Frontal cortex (tissue), 4 donors: Measurements from ENCODE around the gene TMEM92. TPM values are rescaled to one million over a fixed set of nuclear protein-coding genes. Genes with fewer than 3 reads are reported as not detected.
"Not testable (repeated sequence)": the region's sequence is repeated elsewhere in the genome, so short reads cannot be mapped to it uniquely, and the experiment has no call there.

Source experiments
- DNase-seq, 2 donors: peaks; one replicate each; pipeline ENCODE4 v3.0.0; 2012; ENCODE audit warnings: low spot score in 2 of 2
- FAIRE-seq: peaks from 2 replicates; lab custom pipeline; 2012; peaks lifted over from hg19 to GRCh38; lab: Jason Lieb, UNC
- total RNA-seq: library from RNA; depleted of rRNA; stranded (reverse); fragments of >200 nt; gene quantifications from one replicate; pipeline ENCODE4 v1.2.3, GENCODE V29; 2014
- donor health status: control.
- donor health status: control.
- donor health status: control.

TMEM92 gene
- total RNA-seq, 1 donor from 2014 or later = not detected

DNA sequence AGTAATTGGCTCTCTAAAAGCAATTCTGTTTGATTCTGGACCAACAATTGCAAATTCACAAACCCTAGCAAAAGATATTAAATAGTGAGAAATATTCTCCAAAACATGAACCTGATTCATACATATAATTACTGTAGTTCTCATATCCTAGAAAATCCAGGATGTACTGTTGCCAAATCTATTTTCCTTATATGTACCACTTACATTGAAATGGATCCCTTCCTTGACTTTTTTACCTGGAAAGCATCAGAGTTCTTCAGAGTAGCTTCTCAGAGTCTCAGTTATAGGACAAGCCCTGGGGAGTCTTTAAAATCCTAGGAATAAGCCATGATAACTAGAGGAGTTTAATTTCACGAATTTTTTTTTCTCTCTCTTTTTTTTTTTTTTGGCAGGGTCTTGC lies 16.7 kb downstream of the TMEM92 start:
- no peak for FAIRE-seq
- no peak for DNase-seq

DNA sequence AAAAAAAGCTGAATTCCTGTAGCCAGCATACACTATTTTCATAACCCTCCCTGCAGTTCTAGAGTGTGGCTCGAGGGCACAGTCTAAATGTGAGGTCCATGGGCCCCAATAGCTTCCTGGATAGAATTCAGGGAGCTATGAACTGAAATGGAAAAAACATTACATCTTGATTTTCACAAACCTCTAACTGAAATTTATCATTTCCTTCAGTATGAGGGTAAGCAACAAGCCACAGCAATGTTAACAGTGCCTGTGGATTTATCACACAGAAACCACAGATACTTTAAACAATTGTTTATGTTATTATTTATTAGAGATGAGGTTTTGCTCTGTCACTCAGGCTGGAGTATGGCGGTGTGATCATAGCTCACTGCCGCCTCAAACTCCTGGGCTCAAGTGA lies 18.2 kb downstream of the TMEM92 start:
- FAIRE-seq (no peak), DNase-seq (no peak)

- no peak for FAIRE-seq
- DNase-seq = no peak
Observed at GRCh38 chr17:50295021-50295420, 20.8 kb downstream of the TMEM92 start.

- DNase-seq = peak in 1 of 2 donors; percentile 69
- no peak for FAIRE-seq
Observed at GRCh38 chr17:50297407-50297865, 23.2 kb downstream of the TMEM92 start.

DNA sequence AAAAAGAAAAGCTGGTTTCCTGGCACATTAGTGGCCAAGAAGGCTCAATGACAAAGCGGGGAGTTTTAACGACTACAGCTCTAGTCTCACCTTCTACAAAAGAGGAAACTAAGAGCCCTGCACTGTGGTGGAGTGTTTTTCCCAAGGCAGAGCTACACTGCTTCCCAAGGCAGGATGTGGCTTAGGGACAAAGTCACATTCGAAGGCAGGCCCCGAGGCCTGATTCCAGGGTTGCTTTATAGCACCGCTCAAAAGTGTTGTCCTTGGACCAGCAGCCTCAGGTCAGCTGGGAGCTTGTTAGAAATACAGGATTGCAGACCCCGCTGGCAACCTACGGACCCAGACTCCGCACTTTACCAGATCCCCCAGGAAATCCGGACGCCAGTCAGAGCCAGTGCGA lies 23.8 kb downstream of the TMEM92 start:
- DNase-seq = no peak
- no peak for FAIRE-seq

DNA sequence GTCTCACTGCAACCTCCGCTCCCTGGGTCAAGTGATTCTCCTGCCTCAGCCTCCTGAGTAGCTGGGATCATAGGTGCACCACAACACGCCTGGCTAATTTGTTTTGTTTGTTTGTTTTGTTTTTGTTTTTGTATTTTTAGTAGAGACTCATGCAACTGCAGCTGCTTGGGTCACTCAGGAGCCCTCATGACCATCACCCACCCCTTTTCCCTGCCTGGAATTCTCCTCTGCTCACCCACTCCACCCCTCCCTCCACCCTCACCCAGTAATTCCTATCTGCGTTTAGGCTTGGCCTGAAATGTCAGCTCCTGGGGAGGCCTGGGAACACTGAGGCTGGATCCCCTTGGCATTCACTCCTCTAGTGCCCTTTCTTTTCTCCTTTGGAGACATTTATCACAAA lies 25.5 kb downstream of the TMEM92 start:
- DNase-seq (no peak), FAIRE-seq (no peak)

GRCh38 chr17:50300824-50301223 lies 26.6 kb downstream of the TMEM92 start:
- FAIRE-seq, DNase-seq: not testable (repeated sequence)

DNA sequence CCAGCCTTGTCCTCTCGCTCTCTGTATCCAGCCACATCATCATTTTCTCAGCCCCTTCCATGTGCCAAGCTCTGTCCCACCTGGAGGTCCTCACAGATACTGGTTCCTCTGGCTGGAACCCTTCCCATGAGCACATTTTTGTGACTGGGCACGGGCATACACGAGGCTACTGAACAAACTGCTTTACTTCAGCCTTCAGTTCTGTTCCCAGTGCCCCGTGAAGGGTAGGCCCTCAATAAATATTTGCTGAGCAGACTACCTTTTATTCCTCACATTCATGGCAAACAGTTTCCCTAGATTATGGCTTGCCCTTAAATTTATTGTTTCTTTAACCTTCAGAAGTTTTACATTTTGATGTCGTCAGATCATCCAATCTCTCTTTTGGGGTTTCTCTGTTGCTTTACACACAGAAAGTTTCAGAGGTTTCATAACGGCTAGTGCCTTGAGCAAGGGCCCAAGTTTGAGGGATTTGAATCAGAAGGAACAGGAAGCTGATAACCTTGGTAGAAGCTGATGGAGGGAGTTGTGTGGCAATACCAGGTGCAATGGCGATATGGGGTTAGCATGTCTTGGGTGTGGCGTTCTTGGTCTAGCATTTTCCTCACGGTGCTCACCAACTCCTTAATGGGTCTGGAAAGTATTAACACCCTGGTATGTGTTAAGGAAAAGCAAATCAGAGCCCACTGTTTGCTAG lies 27.8 kb downstream of the TMEM92 start:
- DNase-seq = no peak
- FAIRE-seq = no peak

- FAIRE-seq = no peak
- no peak for DNase-seq
Observed at GRCh38 chr17:50303051-50303450, 28.8 kb downstream of the TMEM92 start.

DNA sequence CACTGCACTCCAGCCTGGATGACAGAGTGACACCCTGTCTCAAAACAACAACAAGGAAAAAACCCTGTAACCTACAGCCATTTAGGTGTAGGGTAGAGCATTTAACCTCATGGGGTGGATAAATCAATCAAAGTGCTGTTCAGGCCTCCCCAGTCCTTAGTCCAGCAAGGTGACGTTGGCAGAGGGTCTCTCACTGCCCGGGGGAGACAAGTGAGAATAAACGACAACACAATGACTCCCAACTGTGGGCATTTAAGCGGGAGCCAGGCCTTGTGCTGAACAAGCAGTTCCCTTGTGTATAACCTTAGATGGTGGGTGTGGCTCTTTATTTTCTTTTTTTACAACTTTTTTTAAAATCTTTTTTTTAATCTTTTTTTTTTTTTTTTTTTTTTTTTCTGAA lies 29.3 kb downstream of the TMEM92 start:
- FAIRE-seq = no peak

GRCh38 chr17:50304781-50305404 lies 30.6 kb downstream of the TMEM92 start:
- FAIRE-seq (no peak), DNase-seq (no peak)

More for the DNA sequence above, 29.3 kb downstream of the TMEM92 start:
- DNase-seq = no peak

GRCh38 chr17:50307654-50308053 lies 33.4 kb downstream of the TMEM92 start:
- FAIRE-seq (no peak), DNase-seq (no peak)

GRCh38 chr17:50308666-50309065 lies 34.4 kb downstream of the TMEM92 start:
- DNase-seq = no peak
- no peak for FAIRE-seq

DNA sequence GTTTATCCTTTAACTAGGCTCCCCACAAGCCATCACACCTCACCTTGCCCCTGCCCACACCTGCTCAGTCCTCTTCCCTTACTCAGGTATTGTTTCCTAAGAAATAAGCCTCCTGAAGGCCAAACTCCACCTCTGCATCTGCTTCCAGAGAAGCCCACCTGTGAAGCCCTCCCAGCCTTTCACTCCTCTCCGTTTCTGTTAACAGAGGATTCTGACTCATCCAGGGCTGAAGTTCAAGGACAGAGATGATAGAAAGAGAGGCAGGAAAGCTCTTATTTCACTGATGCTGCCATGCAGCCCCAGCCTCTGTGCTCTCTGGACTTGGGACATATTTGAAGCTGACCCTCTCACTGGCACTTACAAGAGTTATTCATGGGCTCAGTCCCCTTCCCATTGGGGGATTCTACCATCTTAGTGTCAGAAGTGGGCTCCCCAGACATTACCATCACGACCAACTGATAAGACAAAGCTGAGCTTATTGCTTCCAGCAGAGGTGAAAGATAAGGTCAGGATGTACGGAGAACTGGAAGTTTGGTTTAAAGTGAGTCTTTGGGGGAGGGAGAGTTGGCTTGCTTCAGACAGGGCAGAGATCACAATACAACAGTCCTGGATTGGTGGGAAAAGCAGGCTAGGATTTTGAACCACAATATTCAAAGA lies 36.3 kb downstream of the TMEM92 start:
- FAIRE-seq (no peak), DNase-seq (no peak)

- no peak for DNase-seq
- no peak for FAIRE-seq
Observed at GRCh38 chr17:50311112-50311460, 36.8 kb downstream of the TMEM92 start.

GRCh38 chr17:50311483-50311882 lies 37.2 kb downstream of the TMEM92 start:
- FAIRE-seq = no peak
- no peak for DNase-seq

GRCh38 chr17:50312308-50312707 lies 38.0 kb downstream of the TMEM92 start:
- FAIRE-seq (no peak), DNase-seq (no peak)

- no peak for FAIRE-seq
- no peak for DNase-seq
Observed at GRCh38 chr17:50314456-50315011, 40.3 kb downstream of the TMEM92 start.

GRCh38 chr17:50316016-50316587 lies 41.8 kb downstream of the TMEM92 start:
- no peak for DNase-seq
- FAIRE-seq = no peak

DNA sequence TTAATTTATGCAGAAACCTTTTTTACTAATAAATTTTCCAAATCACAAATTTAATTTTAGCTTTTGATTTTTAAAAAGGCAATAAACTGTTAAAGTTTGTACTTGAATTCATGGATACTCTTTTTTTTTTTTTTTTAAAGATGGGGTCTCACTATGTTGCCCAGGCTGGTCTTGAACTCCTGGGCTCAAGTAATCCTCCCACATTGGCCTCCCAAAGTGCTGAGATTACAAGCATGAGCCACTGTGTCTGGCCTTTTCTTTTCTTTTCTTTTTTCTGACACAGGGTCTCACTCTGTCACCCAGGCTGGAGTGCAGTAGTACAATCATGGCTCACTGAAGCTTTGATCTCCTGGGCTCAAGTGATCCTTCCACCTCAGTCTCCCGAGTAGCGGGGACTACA lies 42.4 kb downstream of the TMEM92 start:
- not testable (repeated sequence) for FAIRE-seq, DNase-seq

DNA sequence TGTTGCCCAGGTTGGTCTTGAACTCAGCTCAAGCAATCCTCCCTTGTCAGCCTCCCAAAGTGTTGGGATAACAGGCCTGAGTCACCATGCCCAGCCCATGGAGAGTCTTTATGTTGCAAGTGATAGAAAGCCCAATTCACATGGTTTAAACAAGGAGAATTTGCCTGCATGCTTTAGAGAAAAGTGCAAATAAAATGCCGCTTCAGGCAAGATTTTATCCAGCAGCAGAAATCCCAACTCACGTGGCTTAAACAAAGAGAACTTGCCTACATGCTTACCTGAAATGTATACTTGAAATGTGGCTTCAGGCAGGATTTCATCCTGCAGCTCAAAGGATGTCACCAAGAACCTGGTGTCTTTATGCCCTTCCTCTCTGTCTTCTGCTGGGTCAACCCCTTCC lies 42.9 kb downstream of the TMEM92 start:
- no peak for DNase-seq
- no peak for FAIRE-seq
